ENCODE measurements around the gene FBXL17. TPM values are rescaled to one million over a fixed set of nuclear protein-coding genes. Genes with fewer than 3 reads are reported as not detected.
A peak's percentile ranks its signal among the peaks of the same experiment; 100 is the strongest.

Gene FBXL17
- total RNA-seq, 1 experiment from 2014 or later: 3.5 TPM

GRCh38 chr5:107876261-107876660 lies 505.6 kb downstream of the FBXL17 start (continued):
- TF ChIP-seq CDX4 (CRISPR knock-in tag; IDR thresholded peaks at IDR 0.05; ENCODE audit: borderline replicate concordance) (no peak), ETV6 (CRISPR knock-in tag; IDR thresholded peaks at IDR 0.05) (no peak), ZNF138 (CRISPR knock-in tag; conservative IDR thresholded peaks at IDR 0.05) (no peak), CBFB (CRISPR knock-in tag; IDR thresholded peaks at IDR 0.05; ENCODE audit: low read depth) (no peak), GABPB1 (CRISPR knock-in tag; IDR thresholded peaks at IDR 0.05) (no peak)
- TF ChIP-seq, protein P1, sequence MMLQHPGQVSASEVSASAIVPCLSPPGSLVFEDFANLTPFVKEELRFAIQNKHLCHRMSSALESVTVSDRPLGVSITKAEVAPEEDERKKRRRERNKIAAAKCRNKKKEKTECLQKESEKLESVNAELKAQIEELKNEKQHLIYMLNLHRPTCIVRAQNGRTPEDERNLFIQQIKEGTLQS (CRISPR knock-in tag; conservative IDR thresholded peaks at IDR 0.05): no peak

DNA sequence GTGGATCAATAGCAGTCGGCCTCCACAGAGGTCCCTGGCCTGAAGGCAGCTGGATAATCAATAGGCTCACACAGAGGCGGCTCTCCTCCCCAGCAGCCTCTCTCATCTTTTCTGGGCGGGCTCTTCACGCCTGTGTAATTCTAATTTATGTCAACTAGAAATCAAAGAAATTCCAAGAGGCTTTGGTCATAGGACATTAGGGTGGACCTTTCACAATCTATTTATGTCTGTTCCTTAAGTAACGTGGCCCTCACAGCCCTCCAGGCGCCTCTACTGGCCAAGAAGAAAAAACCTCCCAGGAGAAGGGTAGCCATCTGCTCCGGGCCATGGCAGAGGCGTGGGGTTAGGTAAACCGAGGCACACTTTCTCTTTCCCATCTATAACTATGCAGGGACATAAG lies 506.1 kb downstream of the FBXL17 start:
- peak; percentile 63 for ATAC-seq
- Mint-ChIP-seq H3K4me1 (peaks cover 9% of the 10 kb centered on the region), H3K36me3 (no peaks in the 10 kb centered on the region), H3K27ac (no peak overlapping the region), H3K4me3 (no peak overlapping the region), H3K9me3 (no peaks in the 10 kb centered on the region), H3K27me3 (ENCODE audit: low read depth) (no peaks in the 10 kb centered on the region)
- no peak for TF ChIP-seq GRHL2 (CRISPR knock-in tag; IDR thresholded peaks at IDR 0.05; ENCODE audit: insufficient replicate concordance, severe bottlenecking)
- TF ChIP-seq OVOL2 (CRISPR knock-in tag; IDR thresholded peaks at IDR 0.05; ENCODE audit: borderline replicate concordance): no peak
- TF ChIP-seq, protein P2, sequence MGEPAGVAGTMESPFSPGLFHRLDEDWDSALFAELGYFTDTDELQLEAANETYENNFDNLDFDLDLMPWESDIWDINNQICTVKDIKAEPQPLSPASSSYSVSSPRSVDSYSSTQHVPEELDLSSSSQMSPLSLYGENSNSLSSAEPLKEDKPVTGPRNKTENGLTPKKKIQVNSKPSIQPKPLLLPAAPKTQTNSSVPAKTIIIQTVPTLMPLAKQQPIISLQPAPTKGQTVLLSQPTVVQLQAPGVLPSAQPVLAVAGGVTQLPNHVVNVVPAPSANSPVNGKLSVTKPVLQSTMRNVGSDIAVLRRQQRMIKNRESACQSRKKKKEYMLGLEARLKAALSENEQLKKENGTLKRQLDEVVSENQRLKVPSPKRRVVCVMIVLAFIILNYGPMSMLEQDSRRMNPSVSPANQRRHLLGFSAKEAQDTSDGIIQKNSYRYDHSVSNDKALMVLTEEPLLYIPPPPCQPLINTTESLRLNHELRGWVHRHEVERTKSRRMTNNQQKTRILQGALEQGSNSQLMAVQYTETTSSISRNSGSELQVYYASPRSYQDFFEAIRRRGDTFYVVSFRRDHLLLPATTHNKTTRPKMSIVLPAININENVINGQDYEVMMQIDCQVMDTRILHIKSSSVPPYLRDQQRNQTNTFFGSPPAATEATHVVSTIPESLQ (CRISPR knock-in tag; IDR thresholded peaks at IDR 0.05): no peak
- TF ChIP-seq PRDM15 (CRISPR knock-in tag; IDR thresholded peaks at IDR 0.05): no peak
- TF ChIP-seq ZNF396 (CRISPR knock-in tag; IDR thresholded peaks at IDR 0.05; ENCODE audit: borderline replicate concordance): no peak
- ChIA-PET POLR2A (no interaction called here), CTCF (interaction anchor here (0.9 kb wide), 2 partner anchors 24 to 275 kb away, joined by 3 to 4 read pairs; no protein-coding TSS in a partner anchor)
- DNase-seq (ENCODE audit: low spot score): no peak

GRCh38 chr5:107874795-107875194 lies 507.1 kb downstream of the FBXL17 start:
- DNase-seq (ENCODE audit: low spot score): no peak
- no peak for ATAC-seq
- TF ChIP-seq, protein P3, sequence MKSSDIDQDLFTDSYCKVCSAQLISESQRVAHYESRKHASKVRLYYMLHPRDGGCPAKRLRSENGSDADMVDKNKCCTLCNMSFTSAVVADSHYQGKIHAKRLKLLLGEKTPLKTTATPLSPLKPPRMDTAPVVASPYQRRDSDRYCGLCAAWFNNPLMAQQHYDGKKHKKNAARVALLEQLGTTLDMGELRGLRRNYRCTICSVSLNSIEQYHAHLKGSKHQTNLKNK (CRISPR knock-in tag; IDR thresholded peaks at IDR 0.05): no peak
- TF ChIP-seq, protein P4, sequence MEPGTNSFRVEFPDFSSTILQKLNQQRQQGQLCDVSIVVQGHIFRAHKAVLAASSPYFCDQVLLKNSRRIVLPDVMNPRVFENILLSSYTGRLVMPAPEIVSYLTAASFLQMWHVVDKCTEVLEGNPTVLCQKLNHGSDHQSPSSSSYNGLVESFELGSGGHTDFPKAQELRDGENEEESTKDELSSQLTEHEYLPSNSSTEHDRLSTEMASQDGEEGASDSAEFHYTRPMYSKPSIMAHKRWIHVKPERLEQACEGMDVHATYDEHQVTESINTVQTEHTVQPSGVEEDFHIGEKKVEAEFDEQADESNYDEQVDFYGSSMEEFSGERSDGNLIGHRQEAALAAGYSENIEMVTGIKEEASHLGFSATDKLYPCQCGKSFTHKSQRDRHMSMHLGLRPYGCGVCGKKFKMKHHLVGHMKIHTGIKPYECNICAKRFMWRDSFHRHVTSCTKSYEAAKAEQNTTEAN (CRISPR knock-in tag; IDR thresholded peaks at IDR 0.05): no peak
- no peak for TF ChIP-seq JAZF1 (CRISPR knock-in tag; IDR thresholded peaks at IDR 0.05)
- no peak for TF ChIP-seq AR (CRISPR knock-in tag; IDR thresholded peaks at IDR 0.05)
- no peak for TF ChIP-seq CDX4 (CRISPR knock-in tag; IDR thresholded peaks at IDR 0.05; ENCODE audit: borderline replicate concordance)
- no peak for TF ChIP-seq TCF7 (CRISPR knock-in tag; IDR thresholded peaks at IDR 0.05; ENCODE audit: low read depth)
- no peak for TF ChIP-seq ZNF219 (CRISPR knock-in tag; IDR thresholded peaks at IDR 0.05; ENCODE audit: borderline replicate concordance)
- no peak for TF ChIP-seq NFYB (CRISPR knock-in tag; conservative IDR thresholded peaks at IDR 0.05; ENCODE audit: low read depth)
- no peak for TF ChIP-seq MXD4 (CRISPR knock-in tag; IDR thresholded peaks at IDR 0.05; ENCODE audit: borderline replicate concordance)
- TF ChIP-seq CREM (CRISPR knock-in tag; IDR thresholded peaks at IDR 0.05): no peak
- TF ChIP-seq TEAD4 (CRISPR knock-in tag; IDR thresholded peaks at IDR 0.05): no peak
- no peak for TF ChIP-seq MAX (CRISPR knock-in tag; IDR thresholded peaks at IDR 0.05)

More at GRCh38 chr5:107874795-107875194, 507.1 kb downstream of the FBXL17 start:
- Mint-ChIP-seq H3K27ac (no peak overlapping the region), H3K4me1 (peaks cover 9% of the 10 kb centered on the region), H3K9me3 (no peaks in the 10 kb centered on the region), H3K27me3 (ENCODE audit: low read depth) (no peaks in the 10 kb centered on the region), H3K36me3 (no peaks in the 10 kb centered on the region), H3K4me3 (no peak overlapping the region)
- ChIA-PET POLR2A (no interaction called here), CTCF (interaction anchor here (0.9 kb wide), 1 partner anchor 276 kb away, joined by 4 read pairs; no protein-coding TSS in a partner anchor)

All from WTC11 (cell line).